IMR-90 (cell line): ENCODE results near the gene SPAG8. TPM values are rescaled to one million over a fixed set of nuclear protein-coding genes. Genes with fewer than 3 reads are reported as not detected.

Experiments used
- ATAC-seq: fragments of 200-7000 bp; cut with Tn5 transposase; 2 replicates; pipeline ENCODE4 v1.9.1; 2020; ENCODE audit warnings: low read depth, mild to moderate bottlenecking, moderate library complexity
- BruUV-seq: library from RNA; stranded (reverse); fragments of 400-500 nt; replicated peaks from 2 replicates; lab custom pipeline; 2021; lab: Mats Ljungman, UMichigan
- CTCF ChIA-PET: fragments of 300-600 bp; formaldehyde crosslinking; extraction: SDS; loops from one replicate; lab custom pipeline; 2021; ENCODE audit warnings: antibody characterized with exemption; lab: Yijun Ruan, JAX
- POLR2A ChIA-PET: fragments of 300-600 bp; sonication (Branson Sonifier 250); formaldehyde crosslinking; loops from one replicate; lab custom pipeline; 2022; ENCODE audit warnings: antibody characterized with exemption; ENCODE audit not compliant: unreplicated experiment; lab: Charles Lee
- DNase-seq: peaks from one replicate; pipeline ENCODE4 v3.0.0; 2013
- H2AFZ ChIP-seq: replicated peaks from 2 replicates; pipeline ENCODE3; 2013; ENCODE audit warnings: low read length, mild to moderate bottlenecking; ENCODE audit not compliant: poor library complexity
- H2AK5ac ChIP-seq: 2 replicates; pipeline ENCODE4 v1.6.1; 2013; ENCODE audit warnings: low read depth, low read length, inconsistent platforms
- H2AK9ac ChIP-seq: replicated peaks from 2 replicates; pipeline ENCODE3; 2013; ENCODE audit warnings: mild to moderate bottlenecking, low read depth, low read length, moderate library complexity; ENCODE audit not compliant: poor library complexity
- H2BK120ac ChIP-seq: 2 replicates; pipeline ENCODE4 v1.6.1; 2013; ENCODE audit warnings: low read depth, low read length, inconsistent platforms
- H2BK15ac ChIP-seq: 3 replicates; pipeline ENCODE4 v1.6.1; 2013; ENCODE audit warnings: low read depth, low read length, inconsistent platforms
- H2BK20ac ChIP-seq: 2 replicates; pipeline ENCODE4 v1.6.1; 2013; ENCODE audit warnings: low read depth, mild to moderate bottlenecking, inconsistent platforms, low read length, moderate library complexity
- H2BK5ac ChIP-seq: 2 replicates; pipeline ENCODE4 v1.6.1; 2013; ENCODE audit warnings: mild to moderate bottlenecking, low read depth, low read length, inconsistent platforms; ENCODE audit not compliant: poor library complexity, severe bottlenecking
- H3K14ac ChIP-seq: replicated peaks from 2 replicates; pipeline ENCODE4 v1.6.1; 2013; ENCODE audit warnings: low read depth, low read length, inconsistent platforms
- H3K18ac ChIP-seq: 2 replicates; pipeline ENCODE4 v1.6.1; 2013; ENCODE audit warnings: low read depth, low read length, control low read depth
- H3K23ac ChIP-seq: 2 replicates; pipeline ENCODE4 v1.6.1; 2013; ENCODE audit warnings: low read depth, low read length, inconsistent platforms
- H3K27ac ChIP-seq: 2 replicates; pipeline ENCODE4 v1.5.1; 2013; ENCODE audit warnings: mild to moderate bottlenecking, control low read depth, low read length; ENCODE audit not compliant: insufficient read depth
- H3K27me3 ChIP-seq: 2 replicates; pipeline ENCODE4 v1.6.1; 2013; ENCODE audit warnings: low read length; ENCODE audit not compliant: control insufficient read depth, insufficient read depth
- H3K36me3 ChIP-seq: 2 replicates; pipeline ENCODE4 v1.6.1; 2013; ENCODE audit warnings: low read length, mixed read lengths; ENCODE audit not compliant: control insufficient read depth, insufficient read depth
- H3K4ac ChIP-seq: 2 replicates; pipeline ENCODE4 v1.6.1; 2013; ENCODE audit warnings: low read depth, low read length, inconsistent platforms
- H3K4me1 ChIP-seq: 2 replicates; pipeline ENCODE4 v1.6.1; 2013; ENCODE audit warnings: low read length, mixed read lengths; ENCODE audit not compliant: control insufficient read depth, insufficient read depth
- H3K4me2 ChIP-seq: 2 replicates; pipeline ENCODE4 v1.6.1; 2013; ENCODE audit warnings: low read depth, mild to moderate bottlenecking, control low read depth, low read length, moderate library complexity
- H3K4me3 ChIP-seq: 2 replicates; pipeline ENCODE4 v1.5.1; 2013; ENCODE audit warnings: low read depth, mild to moderate bottlenecking, control low read depth, low read length, moderate library complexity; ENCODE audit not compliant: insufficient read depth
- H3K56ac ChIP-seq: 2 replicates; pipeline ENCODE4 v1.6.1; 2013; ENCODE audit warnings: low read length, inconsistent platforms; ENCODE audit not compliant: insufficient read depth; ENCODE audit errors: extremely low read depth
- H3K79me1 ChIP-seq, 2 experiments: 2 replicates each; pipeline ENCODE4 v1.6.1; 2013; ENCODE audit warnings: low read length in 2 of 2, inconsistent platforms in 1 of 2, low read depth in 1 of 2
- H3K9ac ChIP-seq: 2 replicates; pipeline ENCODE4 v1.6.1; 2013; ENCODE audit warnings: low read depth, low read length, control low read depth
- H3K9me1 ChIP-seq: 2 replicates; pipeline ENCODE4 v1.6.1; 2013; ENCODE audit warnings: low read length, inconsistent platforms; ENCODE audit not compliant: insufficient read depth
- H3K9me3 ChIP-seq: 2 replicates; pipeline ENCODE4 v1.6.1; 2013; ENCODE audit warnings: low read length; ENCODE audit not compliant: control insufficient read depth, insufficient read depth
- H4K20me1 ChIP-seq: 2 replicates; pipeline ENCODE4 v1.6.1; 2013; ENCODE audit warnings: low read length, inconsistent platforms; ENCODE audit not compliant: insufficient read depth
- H4K5ac ChIP-seq: 2 replicates; pipeline ENCODE4 v1.6.1; 2013; ENCODE audit warnings: mild to moderate bottlenecking, low read depth, low read length, control low read depth
- H4K8ac ChIP-seq, 2 experiments: 2 replicates each; pipeline ENCODE4 v1.6.1; 2013; ENCODE audit warnings: low read depth in 2 of 2, low read length in 2 of 2, control low read depth in 1 of 2, inconsistent platforms in 1 of 2
- H4K91ac ChIP-seq: 2 replicates; pipeline ENCODE4 v1.6.1; 2013; ENCODE audit warnings: low read depth, low read length, inconsistent platforms; ENCODE audit not compliant: insufficient read depth
- CEBPB ChIP-seq: IDR thresholded peaks from 2 replicates; pipeline ENCODE4 v1.6.1; 2012; ENCODE audit warnings: low read depth, low read length, improper control_type of control experiment
- MXI1 ChIP-seq: IDR thresholded peaks from 2 replicates; pipeline ENCODE4 v1.6.1; 2012; ENCODE audit warnings: low read depth, mild to moderate bottlenecking, low read length, moderate library complexity, borderline replicate concordance
- NFE2L2 ChIP-seq: fragments of 150-350 bp; IDR thresholded peaks from 2 replicates; pipeline ENCODE4 v1.6.1; 2016; ENCODE audit warnings: low read depth, mild to moderate bottlenecking, low read length
- POLR2A ChIP-seq: IDR thresholded peaks from 2 replicates; pipeline ENCODE4 v1.6.1; 2012; ENCODE audit warnings: mild to moderate bottlenecking, low read depth, low read length
- RCOR1 ChIP-seq: IDR thresholded peaks from 2 replicates; pipeline ENCODE4 v1.6.1; 2012; ENCODE audit warnings: mild to moderate bottlenecking, low read length, improper control_type of control experiment; ENCODE audit not compliant: insufficient replicate concordance
- RFX5 ChIP-seq: IDR thresholded peaks from 2 replicates; pipeline ENCODE4 v1.8.0; 2012; ENCODE audit warnings: low read depth, mild to moderate bottlenecking, low read length, moderate library complexity
- WGBS, 2 experiments: methylation state at CpG; one replicate each; pipeline versions ENCODE4 v1.1.5 to v1.1.7; 2013; ENCODE audit warnings: missing lambda C conversion rate in 2 of 2; ENCODE audit not compliant: insufficient read length in 1 of 2; ENCODE audit errors: extremely low coverage in 2 of 2; 5-methylcytosine and 5-hydroxymethylcytosine counted together
- dilution Hi-C: fragments of 300-500 bp; cut with HindIII; formaldehyde crosslinking; loops from one replicate; pipeline ENCODE4 v1.14.3; 2018; ENCODE audit warnings: low sequenced_read_pairs; ENCODE audit not compliant: unreplicated experiment
- in situ Hi-C: fragments of 300-500 bp; cut with MboI; formaldehyde crosslinking; loops from 3 replicates; pipeline ENCODE4 v1.14.3; 2019; ENCODE audit warnings: low sequenced_read_pairs, inconsistent platforms, mixed read lengths
- intact Hi-C: fragments of 100-400 bp; cut with micrococcal nuclease; formaldehyde crosslinking; loops from 2 replicates; pipeline ENCODE4 v1.10.0; 2022
- polyA plus RNA-seq, 3 experiments: library from polyadenylated mRNA; depleted of rRNA; stranded (reverse); fragments of >200 nt; gene quantifications; 2 replicates each; pipeline ENCODE4 v1.2.3, GENCODE V29; 2012; ENCODE audit warnings: low replicate concordance in 1 of 3
- total RNA-seq: library from RNA; depleted of rRNA; stranded (reverse); fragments of >200 nt; gene quantifications from 2 replicates; pipeline ENCODE4 v1.2.3, GENCODE V29; 2012
- TF ChIP-seq, protein P1 (sequence below): fragments of 150-350 bp; IDR thresholded peaks from 2 replicates; pipeline ENCODE4 v1.6.1; 2017; ENCODE audit warnings: mild to moderate bottlenecking, antibody characterized with exemption, low read length, low read depth
- TF ChIP-seq, protein P2 (sequence below): conservative IDR thresholded peaks from 2 replicates; pipeline ENCODE4 v1.5.1; 2012; ENCODE audit warnings: mild to moderate bottlenecking, low read depth, low read length, improper control_type of control experiment

SPAG8 gene
- total and polyA plus RNA-seq, 2 of the 4 experiments (the other 2 are of a cell fraction): 0.72 to 0.84 TPM

DNA sequence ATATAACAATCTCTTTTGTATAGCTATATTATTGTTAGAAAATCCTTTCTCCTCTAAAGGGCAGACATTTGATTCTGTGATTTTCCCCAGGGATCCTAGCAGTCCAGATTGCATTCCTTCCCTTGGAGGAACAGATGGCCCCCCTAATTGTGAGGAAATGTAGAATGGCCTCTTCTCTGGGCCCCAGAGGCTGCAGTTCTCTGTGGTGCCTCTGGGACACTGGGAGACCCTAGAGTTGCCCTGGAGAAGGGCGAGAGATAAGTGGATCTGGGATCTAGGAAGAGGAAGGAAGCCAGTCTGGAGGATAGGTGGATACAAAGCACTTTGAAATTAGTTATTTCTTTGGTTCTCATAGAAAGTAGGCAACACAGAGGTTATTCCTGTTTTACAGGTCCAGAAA lies 4.6 kb upstream of the SPAG8 start:
- in situ Hi-C loops: no loop called here

More for the DNA sequence above, 4.6 kb upstream of the SPAG8 start:
- Histone ChIP-seq H4K91ac (no peak overlapping the region), H3K23ac (no peak overlapping the region), H3K27ac (no peak overlapping the region), H3K56ac (no peak overlapping the region), H3K4ac (no peak overlapping the region), H3K79me1 (peaks cover 10 to 21% of the 10 kb centered on the region in 2 experiments; a peak in 3 of 4 replicates), H4K20me1 (peaks cover 5% of the 10 kb centered on the region), H2BK120ac (no peak overlapping the region), H3K14ac (no peak overlapping the region), H2AFZ (no peak overlapping the region), H3K18ac (no peak overlapping the region), H3K4me1 (no peaks in the 10 kb centered on the region; the same call in 1 of the 2 replicates), H3K9ac (no peak overlapping the region), H2BK15ac (no peak overlapping the region), H3K36me3 (no peaks in the 10 kb centered on the region), H3K27me3 (peaks cover 6% of the 10 kb centered on the region; the same call in 1 of the 2 replicates), H2AK9ac (no peak overlapping the region), H3K9me3 (no peaks in the 10 kb centered on the region), H2BK5ac (no peak overlapping the region), H4K8ac (no peak overlapping the region), H2BK20ac (no peak overlapping the region), H3K4me2 (no peak overlapping the region), H3K9me1 (peaks cover 10% of the 10 kb centered on the region), H4K5ac (no peak overlapping the region), H3K4me3 (no peak overlapping the region), H2AK5ac (no peak overlapping the region)
- no CpG with 5 or more reads among the region's 1 CpG for WGBS, 2 experiments
- dilution Hi-C loops (no loop called here), intact Hi-C loops (loop anchor here (10.0 kb wide), 1 partner anchor 162 kb away; the partner anchor contains the start of genes CCDC107, RMRP and SIT1)
- TF ChIP-seq RCOR1: no peak
- TF ChIP-seq RFX5: no peak
- no peak for TF ChIP-seq POLR2A
- TF ChIP-seq, protein P1, sequence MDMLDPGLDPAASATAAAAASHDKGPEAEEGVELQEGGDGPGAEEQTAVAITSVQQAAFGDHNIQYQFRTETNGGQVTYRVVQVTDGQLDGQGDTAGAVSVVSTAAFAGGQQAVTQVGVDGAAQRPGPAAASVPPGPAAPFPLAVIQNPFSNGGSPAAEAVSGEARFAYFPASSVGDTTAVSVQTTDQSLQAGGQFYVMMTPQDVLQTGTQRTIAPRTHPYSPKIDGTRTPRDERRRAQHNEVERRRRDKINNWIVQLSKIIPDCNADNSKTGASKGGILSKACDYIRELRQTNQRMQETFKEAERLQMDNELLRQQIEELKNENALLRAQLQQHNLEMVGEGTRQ: no peak
- no peak for TF ChIP-seq CEBPB
- TF ChIP-seq, protein P2, sequence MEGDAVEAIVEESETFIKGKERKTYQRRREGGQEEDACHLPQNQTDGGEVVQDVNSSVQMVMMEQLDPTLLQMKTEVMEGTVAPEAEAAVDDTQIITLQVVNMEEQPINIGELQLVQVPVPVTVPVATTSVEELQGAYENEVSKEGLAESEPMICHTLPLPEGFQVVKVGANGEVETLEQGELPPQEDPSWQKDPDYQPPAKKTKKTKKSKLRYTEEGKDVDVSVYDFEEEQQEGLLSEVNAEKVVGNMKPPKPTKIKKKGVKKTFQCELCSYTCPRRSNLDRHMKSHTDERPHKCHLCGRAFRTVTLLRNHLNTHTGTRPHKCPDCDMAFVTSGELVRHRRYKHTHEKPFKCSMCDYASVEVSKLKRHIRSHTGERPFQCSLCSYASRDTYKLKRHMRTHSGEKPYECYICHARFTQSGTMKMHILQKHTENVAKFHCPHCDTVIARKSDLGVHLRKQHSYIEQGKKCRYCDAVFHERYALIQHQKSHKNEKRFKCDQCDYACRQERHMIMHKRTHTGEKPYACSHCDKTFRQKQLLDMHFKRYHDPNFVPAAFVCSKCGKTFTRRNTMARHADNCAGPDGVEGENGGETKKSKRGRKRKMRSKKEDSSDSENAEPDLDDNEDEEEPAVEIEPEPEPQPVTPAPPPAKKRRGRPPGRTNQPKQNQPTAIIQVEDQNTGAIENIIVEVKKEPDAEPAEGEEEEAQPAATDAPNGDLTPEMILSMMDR: peak; percentile 4; the same call in 1 of the 2 replicates
- TF ChIP-seq MXI1: no peak
- TF ChIP-seq NFE2L2: no peak
- POLR2A ChIA-PET: no interaction called here
- CTCF ChIA-PET: no interaction called here
- BruUV-seq: no TSS peak
- ATAC-seq (no peak), DNase-seq (no peak)
